NCI-H1436 (cell line): ENCODE results near the gene NCF4.

Experiments used
- DNase-seq: peaks from one replicate; lab custom pipeline; 2025; lab: John Stamatoyannopoulos, UW

The NCF4 gene

DNA sequence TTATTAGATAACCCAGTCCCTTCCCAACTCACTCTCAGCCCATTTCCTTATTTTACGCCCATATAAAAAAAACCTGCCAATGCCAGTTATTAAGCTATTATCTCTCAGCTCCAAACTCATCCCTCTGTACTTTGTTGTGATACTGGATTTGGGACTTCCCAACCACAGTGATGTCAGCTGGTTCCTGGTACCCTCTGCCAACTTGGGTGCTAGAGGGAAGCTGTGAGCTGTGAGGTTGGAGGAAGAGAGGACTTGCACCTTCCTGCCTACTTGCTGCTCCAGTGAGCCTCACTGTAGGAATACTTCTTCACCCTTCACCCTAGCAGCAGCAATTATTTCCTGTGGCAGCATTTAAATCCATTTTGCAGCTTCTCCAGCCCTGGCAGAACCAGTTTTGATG is 33.5 kb downstream of the NCF4 start:
- no peak for DNase-seq

DNA sequence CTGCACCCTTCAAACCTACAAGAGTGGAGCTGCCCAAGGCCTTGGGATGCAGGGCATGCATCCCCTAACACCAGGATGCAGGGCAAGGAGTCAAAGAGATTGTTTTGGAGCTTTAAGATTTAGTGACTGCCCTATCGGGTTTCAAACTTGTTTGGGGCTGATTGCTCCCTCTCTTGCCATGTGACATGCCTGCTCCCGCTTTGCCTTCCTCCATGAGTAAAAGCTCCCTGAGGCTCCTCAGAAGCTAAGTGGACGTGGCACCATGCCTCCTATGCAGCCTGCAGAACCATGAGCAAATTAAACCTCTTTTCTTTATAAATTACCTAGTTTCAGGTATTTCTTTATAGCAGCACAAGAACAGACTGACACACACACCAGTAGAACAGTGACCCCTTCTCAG is 36.8 kb downstream of the NCF4 start:
- no peak for DNase-seq

GRCh38 chr22:36898690-36899089 is 37.9 kb downstream of the NCF4 start:
- DNase-seq: no peak

DNA sequence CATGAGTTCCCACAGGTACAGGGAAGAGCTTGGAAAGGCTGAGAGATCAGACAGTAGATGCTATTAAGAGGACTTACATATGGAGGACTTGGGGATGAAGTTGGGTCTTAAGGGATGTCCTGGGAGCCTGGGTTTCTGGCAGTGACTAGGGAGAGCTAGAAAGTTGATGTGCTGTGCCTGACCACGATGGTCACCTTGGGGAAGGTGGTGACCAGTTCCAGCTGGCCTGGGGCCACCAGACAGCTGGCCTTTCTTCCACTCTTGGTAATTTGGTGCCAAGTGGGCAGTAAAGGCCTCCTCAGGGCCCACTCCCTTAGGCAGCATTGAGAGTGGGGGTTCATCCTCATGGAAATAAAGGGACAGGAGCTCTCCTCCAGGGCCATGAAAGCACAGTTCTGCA is 38.7 kb downstream of the NCF4 start:
- no peak for DNase-seq

GRCh38 chr22:36900225-36900624 is 39.4 kb downstream of the NCF4 start:
- DNase-seq: no peak

DNA sequence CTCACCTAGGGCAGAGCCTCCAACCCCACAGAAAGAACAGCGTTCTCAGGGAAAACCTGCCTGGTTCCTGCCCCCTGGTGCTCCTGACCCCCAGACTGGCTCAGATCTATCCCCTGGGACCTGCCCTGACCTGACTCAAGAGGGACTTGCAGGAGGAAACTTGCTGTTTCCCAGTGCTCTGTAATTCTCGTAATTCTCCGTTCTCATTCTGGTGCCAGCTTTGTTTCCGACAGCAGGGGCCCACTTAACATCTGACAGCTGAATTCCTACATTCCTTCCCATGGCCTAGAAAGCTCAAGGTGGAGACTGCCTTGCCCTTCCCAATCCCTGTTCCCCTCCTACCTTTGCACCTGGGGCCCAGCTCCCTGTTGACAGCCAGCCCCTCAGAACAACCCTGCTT is 40.1 kb downstream of the NCF4 start:
- DNase-seq: no peak

GRCh38 chr22:36901411-36902142 is 40.8 kb downstream of the NCF4 start:
- no peak for DNase-seq

DNA sequence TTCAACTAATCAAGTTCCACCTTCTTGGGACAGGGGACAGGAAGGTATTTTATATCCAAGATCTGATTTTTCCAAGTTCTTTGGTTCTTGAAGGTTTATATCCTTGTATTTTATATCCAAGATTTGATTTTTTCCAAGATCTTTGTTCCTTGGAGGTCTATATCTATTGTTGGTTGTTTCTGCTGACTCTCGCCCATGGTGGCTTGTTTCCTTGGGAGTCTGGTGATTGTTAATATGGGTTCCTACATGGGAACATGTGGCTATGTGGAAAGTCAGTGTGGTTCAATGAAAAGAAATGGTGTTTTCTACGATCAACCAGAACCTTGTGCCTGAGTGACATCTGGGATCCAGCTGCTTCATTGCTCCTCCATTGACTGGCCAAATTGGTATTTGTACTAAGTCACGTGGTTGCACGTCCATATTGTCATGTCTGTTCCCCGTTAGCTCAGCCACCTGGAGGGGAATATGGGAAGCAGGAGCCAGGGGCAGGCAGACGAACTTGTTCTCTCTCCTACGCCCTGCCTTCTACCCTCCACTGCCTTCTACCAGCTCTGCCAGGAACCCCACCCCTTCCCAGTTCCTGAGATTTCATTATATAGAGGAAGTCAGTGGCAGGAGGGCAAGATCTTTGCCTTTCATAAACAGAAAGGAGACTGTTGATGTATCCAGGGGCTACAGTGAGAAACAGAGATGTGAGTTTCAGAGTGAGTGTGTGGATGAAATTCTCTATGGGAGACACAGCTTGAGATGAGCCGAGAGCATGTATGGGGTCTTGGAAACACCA is 41.5 kb downstream of the NCF4 start:
- DNase-seq: no peak

DNA sequence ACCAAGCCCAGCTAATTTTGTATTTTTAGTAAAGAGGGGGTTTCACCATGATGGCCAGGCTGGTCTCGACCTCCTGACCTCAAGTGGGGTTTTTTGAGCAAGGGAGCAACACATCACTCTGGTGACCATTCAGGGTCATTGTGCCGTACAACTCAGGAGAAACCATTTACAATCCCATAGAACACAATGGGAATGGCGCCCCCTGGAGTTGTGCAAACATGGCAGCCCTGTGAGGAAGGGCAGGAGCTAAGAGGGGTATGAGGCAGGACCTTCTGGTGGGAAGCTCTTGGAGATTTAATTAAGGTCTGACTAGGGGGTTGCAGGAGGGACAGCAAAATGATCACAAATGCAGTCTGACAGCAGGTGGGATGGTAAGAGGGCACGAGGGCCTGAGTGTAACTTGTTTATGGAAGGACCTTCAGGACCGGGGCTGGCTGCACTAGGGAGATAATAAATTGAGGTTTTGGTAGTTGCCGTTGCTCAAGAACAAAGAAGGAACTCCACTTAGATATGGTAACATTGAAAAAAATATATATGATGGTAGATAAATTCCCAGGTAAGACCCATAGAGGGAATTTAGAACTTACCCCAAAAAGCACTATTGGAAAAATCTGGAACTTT is 43.6 kb downstream of the NCF4 start:
- no peak for DNase-seq

- no peak for DNase-seq
Measured at GRCh38 chr22:36907253-36908195, 46.7 kb downstream of the NCF4 start.

- DNase-seq: no peak
Measured at GRCh38 chr22:36910461-36910860, 49.7 kb downstream of the NCF4 start.

DNA sequence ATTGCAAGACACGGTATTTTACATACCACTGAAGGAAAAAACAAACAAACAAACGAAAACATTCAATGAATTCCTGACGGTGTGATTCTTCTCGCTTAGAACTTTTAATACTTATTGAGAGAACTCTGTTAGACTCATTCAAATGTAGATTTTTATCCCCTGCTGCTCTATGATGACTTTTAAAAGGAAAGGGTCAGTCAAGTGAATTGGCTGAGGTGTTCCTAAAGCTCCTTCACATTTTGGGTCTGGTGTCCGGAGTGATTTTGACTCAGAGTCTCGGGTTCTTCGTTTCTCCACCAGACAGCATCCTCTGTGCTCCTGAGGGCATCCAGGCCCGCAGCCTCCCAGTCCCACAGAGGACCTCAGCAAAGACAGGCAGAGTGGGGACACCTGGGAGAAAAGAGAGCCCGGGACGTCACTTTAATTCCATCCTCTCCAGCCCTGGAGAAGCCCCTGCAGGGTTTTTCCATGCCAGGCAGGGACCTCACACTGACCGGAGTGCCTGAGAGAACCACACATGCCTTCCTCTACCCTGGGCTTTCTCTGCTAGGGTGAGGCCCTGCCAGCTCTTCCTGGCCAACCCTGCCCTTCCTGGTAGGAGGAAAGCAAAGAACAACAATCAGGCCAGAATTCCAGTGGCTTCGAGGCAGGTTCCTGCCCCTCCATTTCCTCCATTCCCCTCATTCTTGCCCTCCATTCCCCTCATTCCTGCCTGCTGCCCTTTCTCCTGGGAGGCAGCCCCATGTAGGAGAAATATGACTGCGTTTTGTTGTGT is 51.3 kb downstream of the NCF4 start:
- no peak for DNase-seq

- DNase-seq: no peak
Measured at GRCh38 chr22:36912694-36913426, 52.1 kb downstream of the NCF4 start.

DNA sequence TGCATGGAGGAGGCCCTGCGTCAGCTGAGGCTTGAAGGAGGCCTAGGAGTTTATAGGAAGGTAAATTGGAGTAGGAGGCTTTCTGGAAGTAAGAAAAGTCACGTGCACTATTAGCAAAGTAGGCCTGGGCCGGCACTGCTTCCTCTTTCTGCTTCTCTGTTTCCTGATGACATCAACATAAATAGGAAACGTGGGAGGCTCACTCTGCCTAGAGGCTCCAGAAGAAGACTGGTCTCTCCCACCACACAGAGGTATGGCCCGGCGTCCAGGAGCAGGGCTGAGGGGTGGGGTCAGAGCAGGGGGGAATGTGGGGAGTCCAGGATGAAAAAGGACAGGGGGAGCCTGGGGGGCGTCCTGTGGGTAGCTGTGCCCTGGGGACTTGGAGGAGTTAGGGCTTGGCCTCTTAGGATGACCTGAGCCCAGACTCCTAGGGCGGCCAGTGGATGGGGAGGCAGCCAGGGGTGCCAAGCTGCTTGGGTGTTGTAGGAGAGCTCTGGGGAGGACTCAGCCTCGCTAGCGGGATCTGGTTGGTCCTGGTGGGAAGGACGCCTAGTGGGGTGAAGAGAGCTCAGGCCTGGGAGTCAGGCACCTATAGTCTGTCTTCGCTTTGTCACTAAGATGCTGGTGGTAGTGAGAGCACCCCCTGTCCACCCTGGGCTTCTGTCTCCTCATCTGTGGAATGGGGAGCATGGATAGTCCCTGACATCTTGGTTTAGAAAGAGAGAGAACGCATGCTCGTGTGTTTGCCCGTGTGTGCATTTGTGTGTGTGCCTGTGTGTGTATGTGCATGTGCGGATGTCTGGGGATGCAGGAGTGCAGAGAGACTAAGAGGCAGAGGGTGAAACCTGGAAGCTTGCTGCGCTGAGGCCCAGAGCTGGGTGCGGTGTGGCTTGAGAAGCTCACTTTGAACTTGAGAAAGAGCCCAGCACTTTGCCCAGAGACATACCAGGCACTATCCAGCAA is 52.9 kb downstream of the NCF4 start, which contains the start of gene CSF2RB:
Gene CSF2RB, plus strand, starts transcription at position 202 of the 963 bp plus-strand sequence. CDS start 8,580 bp downstream, outside the sequence.
- no peak for DNase-seq

DNA sequence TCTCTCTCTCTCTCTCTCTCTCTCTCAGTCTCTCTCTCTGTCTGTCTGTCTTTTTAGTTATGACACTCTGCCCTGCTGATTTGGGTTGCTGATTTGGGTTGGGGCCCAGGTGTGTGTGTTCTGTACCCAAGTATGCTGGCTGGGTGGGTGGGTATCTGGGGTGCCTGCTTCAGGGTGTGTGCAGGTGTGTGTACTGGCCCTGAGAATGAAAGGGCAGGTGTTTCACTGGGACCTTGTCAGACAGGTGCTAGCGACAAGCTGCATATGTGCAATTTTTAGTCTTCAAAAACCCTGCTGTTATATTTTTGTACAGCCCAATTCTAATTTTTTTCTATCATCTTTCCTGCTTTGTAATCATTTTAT is 53.6 kb downstream of the NCF4 start:
- no peak for DNase-seq

- DNase-seq: no peak
Measured at GRCh38 chr22:36916034-36916433, 55.2 kb downstream of the NCF4 start.

DNA sequence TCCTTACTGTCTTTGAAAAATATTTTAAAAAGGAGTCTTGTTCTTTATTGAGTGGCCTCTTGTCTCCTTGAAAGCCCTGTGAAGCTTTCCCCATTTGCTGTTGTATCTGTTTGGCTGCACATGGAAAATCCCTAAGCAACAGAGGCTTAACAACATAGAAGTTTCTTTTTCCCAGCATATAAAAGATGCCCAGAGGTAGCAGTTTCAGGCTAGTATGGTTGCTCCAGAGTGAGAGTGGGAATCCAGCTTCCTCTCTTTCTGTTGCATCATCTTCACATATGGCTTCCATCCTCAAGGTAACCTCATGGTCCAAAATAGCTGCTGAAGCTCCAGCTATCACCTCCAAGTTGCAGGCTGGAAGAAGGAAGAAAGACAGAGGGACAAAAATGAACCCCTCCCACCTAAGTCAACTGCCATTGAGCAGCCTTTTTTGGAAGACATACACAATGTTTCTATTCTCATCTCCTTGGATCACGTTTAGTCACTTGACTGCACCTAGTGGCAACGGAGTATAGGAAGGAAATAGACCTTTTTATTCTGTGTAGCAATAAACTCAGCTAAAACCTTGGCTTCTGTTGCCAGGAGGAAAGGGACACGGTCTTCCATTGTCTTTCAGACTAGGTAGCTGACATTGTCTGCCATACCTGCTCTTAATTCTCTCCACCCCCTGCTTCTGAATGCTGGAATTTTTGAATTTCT is 57.9 kb downstream of the NCF4 start:
- DNase-seq: no peak

DNA sequence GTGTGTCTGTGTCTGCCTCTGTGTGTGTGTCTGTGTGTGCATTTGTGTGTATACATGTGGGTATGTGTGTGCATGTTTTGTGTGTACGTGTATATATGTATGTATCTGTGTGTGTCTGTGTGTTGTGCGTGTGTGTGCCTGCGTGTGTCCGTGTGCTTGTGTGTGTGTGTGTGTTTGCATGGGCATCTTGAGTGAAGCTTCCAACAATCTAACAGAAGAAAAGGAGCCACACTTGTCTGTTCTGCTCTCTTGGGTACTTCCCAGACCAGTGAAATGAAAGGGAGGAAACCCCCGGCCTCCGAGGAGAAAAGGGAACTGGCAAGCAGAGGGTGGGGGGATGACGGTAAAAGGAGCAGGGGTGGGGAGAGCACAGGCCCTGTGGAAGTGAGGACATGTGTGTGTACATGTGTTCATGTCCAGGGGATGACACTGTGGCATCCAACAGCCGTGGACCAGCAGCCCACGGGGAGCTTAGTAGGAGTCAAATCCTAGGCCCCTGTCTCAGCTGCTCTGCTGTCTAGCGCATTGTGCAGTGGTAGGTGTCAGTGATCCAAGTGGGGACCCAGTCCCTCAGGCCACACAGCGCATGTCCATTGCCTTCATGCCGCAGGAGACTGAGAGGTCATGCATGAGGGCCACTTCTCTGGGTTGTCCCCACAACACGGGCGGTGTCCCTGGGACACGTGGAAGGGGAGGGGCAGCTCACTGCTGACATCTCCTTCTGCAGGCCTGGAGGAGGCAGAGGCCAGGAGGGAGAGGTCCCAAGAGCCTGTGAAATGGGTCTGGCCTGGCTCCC is 60.7 kb downstream of the NCF4 start:
- no peak for DNase-seq
